ENCODE results near the gene TFAP2D.

TFAP2D gene

GRCh38 chr6:50720623-50721022 lies 7.3 kb downstream of the TFAP2D start:
- no peak for DNase-seq (ENCODE audit: low read depth)

DNA sequence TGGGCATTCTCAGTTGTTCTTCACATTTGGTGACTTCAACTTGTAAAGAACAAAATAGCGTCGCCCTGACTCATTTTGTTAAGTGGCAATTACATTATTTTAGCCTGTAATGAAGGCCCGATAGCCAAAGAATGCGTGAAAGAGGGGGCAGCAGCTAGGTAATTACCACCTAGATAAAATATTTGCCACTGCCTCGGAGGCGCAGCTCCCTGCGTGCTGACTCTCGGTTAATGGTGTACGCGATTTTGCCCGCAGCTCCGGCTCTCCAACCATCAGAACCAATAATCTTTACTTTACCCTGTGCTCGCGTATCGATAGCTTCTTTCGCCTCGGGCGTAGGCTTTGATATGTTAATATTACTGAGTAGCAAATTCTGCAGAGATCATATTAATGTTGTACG lies 8.7 kb downstream of the TFAP2D start:
- no peak for DNase-seq (ENCODE audit: low read depth)

DNA sequence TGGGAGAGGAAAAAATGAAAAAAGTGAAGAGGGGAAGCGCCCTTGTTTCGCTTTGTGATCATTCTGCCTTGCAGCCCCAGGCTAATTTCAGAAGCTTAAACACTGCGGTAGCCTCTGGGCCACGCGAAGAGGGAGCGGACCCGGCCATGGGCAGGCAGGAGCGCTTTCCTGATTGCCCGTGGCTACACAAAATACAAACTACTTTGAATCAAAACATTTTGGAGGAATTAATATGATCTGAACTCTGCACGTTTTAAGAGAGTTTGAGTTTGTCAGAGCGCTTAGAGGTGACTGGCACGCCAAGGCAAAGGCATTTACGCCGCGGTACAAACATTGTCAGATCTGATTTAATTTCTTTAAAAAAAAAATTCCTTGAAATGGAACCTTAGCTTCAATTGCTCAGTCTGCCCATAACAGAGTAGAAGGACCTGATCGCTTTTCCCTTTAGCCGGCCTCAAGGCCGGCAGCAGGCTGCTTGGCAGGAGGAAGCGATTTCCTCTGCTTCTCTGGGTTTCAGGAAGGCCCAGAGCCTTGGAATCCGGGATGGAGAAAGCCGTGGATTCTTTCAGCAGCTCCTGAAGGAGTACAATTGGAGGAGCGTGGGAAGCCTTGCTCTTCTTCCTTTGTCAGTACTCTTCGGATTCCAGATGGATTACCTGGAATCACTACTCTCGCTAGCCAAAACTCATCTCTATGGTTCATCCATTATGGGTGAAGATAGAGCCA lies 9.7 kb downstream of the TFAP2D start:
- no peak for DNase-seq (ENCODE audit: low read depth)

DNA sequence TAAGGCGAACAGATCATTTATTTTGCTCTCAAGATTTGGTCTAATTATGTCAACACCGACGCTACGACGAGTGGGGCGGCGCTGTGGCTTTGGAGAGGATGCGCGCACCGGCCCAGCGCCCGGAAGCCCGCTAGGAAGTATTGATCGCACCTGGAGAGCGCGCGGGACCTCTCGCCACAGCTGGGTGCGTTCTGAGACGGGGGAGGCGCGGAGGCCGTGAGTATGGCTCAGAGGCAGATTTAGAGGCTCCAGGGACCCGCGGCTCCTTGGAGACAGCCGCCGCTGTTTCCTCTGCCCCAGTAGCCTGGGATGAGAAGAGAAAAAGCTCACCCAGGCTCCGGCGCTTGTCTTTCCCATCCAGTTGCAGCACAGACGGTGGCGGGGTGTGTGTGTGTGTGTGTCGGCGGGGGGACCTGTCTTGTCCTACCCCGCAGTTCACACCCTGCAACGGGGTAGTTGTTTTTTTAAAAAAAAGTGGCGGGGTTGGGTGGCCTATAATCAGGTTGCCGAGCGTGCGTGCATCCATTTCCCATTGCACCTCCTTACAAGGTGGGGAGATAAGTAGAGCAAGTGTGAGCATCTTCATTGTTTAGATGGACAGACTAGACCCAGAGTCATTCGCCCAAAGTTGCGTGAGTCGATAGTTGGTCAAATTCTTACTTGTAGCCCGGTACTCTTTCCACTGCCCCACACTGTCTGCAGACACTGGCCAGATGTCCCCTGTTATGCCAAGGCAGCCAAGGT lies 11.2 kb downstream of the TFAP2D start:
- DNase-seq (ENCODE audit: low read depth), result no peak

DNA sequence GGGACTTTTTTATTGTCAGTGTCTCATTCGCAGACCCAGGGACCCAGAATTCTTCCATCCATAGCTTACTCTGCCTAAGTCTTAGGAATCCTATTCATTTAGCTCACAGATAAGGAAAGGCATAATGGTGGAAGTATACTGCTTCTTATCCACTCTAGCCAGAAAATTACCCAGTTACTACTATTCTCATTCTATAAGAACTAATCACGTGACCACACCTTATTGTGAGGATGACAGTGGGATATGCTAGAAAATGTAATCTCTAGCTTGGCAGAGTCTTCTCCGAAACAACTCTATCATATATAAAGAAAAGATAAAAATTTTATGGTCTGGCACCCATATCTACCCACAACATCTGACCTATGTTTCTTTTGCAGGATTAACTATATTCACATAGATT lies 21.2 kb downstream of the TFAP2D start:
- DNase-seq (ENCODE audit: low read depth), result no peak

DNA sequence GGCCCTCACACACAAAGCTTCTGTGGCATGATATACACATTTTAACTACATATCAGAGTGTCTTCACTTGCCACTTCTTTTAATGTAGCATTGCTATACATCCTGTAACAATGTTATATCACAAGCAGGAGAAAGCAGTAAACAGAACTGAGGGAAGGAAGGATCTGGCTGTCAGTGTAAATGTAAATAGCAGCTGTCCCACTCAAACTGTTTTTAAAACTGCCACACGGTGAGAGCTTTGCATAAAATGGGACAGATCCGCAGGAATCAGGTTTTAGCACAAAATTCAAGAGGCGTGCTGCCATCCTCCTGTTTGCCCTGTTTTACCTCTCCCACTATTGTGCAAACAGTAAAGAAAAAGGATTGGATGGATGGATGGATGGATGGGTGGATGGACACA lies 28.8 kb downstream of the TFAP2D start:
- no peak for DNase-seq (ENCODE audit: low read depth)

DNA sequence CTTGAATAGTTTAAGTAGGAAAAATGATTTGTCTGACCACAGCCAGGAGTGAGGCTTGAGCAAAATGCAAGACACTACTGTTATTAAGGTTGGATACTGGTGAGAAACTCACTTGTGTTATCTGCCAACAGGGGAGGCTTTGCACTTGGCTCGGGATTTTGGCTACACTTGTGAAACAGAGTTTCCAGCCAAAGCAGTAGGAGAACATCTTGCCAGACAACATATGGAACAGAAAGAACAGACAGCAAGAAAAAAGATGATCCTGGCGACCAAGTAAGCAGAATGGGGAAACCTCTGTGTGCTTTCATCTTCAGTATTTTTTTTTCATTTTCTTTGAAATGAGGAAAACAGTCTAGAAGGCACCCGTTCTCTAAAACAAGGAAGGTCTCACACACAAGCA lies 31.6 kb downstream of the TFAP2D start:
- no peak for DNase-seq (ENCODE audit: low read depth)

DNA sequence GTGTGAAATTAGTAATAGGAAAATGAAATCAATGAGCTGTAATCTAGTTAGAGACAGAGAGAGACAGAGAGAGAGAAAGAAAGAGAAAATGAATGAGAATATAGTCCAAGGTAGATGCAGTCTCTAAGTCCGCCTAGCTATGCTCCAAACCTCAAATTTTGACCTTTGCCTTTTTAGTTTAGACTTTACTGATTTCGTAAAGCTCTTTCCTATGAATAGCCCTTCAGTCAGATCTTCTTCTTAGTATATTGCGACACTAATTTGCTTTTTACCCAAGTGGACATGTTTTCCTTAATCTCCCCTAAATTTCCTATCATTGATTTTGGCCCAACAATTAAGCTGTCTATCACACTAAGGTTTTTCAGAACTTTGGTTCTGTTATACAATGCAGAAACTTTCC lies 49.5 kb downstream of the TFAP2D start:
- no peak for DNase-seq (ENCODE audit: low read depth)

DNA sequence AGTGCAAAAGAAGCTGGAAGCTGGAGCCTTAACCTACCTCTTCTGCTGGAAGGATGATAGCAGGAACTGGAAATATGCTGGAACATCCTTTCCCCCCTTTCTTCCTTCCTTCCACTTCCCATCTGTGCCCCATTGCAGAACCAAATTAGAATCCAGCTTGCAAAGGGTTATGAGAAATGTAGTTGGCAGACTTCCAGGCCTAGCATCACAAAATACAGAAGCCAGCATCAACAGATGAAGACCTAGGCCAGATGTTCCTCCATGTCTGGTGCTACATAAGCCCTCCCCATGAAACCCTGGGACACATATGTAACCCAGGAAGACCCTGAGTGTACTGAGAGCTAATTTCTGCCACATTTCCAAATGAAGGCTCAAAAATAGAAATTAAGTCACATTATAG lies 65.4 kb downstream of the TFAP2D start:
- DNase-seq (ENCODE audit: low read depth), result no peak

DNA sequence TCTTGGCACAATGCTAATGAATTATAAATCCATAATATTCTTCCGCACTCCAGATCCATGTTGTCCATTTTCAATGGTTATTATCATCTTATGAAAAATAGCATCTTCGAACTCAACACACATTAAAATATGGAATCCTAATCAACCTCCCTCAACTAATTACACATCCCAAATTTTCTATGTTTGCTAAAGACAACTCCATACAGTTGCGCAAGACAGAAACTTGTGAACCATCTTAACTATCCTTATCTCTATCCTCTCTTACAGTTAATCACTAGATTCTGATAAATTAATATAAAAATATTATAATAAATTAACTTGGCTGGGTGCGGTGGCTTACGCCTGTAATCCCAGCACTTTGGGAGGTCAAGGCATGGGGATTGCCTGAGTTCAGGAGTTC lies 67.1 kb downstream of the TFAP2D start:
- no peak for DNase-seq (ENCODE audit: low read depth)

GRCh38 chr6:50785921-50786320 lies 72.6 kb downstream of the TFAP2D start:
- DNase-seq (ENCODE audit: low read depth), result no peak

- peak; percentile 15 for DNase-seq (ENCODE audit: low read depth)
These were observed 78.7 kb downstream of the TFAP2D start for GRCh38 chr6:50791900-50792508.

GRCh38 chr6:50792771-50793170 lies 79.4 kb downstream of the TFAP2D start:
- DNase-seq (ENCODE audit: low read depth), result no peak

GRCh38 chr6:50795574-50795973 lies 82.2 kb downstream of the TFAP2D start:
- DNase-seq (ENCODE audit: low read depth), result no peak

GRCh38 chr6:50804283-50804682 lies 91.0 kb downstream of the TFAP2D start:
- no peak for DNase-seq (ENCODE audit: low read depth)

DNA sequence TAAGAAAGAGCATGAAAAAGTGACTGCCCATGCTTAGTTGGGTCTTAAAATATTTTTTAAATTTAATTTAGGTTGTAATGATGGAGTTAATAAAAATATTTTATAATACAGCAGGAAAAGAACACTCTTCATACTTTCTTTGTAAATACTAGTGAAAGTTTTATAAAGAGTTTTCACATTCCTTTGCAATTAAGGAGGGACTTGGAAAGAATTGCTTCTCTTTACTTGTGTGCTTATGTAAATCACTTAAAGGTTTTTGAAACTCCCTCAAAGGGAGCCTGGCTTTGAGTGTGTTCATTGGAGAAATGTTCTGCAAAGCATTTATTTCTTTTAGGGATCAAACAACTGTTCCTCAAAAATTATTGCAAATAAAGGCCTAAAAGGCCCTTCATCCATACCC lies 93.7 kb downstream of the TFAP2D start:
- DNase-seq (ENCODE audit: low read depth), result no peak

DNA sequence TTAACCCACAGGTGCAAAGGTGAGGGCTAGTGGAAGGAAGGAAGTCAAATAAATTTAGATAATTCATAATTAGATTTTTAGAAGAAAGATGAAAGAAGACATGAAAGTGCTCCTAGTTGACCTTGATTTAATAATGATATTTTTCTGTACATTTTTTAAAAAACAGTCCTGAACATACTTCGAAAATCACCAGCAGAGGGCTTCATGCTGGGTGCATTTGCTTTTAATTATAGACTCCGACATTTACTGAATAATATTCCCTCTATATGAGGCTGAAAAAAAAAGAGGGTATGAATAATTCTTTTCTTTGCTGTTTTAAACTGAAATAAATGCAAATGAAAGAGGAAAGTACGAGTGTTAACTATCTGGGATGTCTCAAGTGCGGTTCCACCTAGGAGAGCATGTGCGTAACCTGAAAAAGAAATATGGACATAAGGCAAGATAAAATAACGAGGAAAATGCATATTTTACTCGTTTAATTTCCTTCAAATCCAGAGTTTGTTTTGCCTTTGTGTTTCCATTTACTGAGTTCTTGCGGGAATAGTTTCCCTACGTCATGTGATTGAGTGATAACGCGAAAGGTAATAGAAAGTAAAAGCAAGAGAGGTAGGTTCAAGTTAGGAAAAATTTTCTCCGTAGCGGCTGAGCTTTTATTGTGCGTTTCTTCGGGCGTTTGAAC lies 102.2 kb downstream of the TFAP2D start:
- no peak for DNase-seq (ENCODE audit: low read depth)

DNA sequence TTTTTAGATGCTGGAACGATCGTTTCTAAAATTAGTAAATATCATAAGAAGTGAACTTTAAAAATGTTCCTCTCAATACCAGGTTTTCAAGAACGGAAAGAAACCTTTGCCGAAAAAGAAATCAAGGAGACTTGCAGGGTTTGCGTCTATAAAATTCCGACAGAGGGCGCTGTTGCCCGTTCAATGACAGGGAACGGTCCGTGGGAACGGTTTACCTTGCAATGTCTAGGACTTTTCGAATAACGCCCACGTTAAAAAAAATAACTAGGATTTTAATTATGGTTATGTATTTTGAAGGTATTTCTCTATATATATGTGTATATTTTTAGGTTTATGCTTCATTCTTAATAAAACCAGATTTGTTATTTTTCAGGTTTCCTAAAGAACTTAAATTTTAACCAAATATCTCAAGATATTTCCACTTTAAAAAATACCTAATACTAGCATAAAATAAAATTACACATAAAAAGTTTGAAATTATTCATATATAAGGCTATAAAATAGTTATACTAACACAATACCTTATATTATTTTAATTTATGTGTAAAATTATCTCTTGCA lies 102.9 kb downstream of the TFAP2D start:
- DNase-seq (ENCODE audit: low read depth), result no peak

- DNase-seq (ENCODE audit: low read depth), result no peak
These were observed 103.8 kb downstream of the TFAP2D start for GRCh38 chr6:50816947-50817645.

- DNase-seq (ENCODE audit: low read depth), result no peak
These were observed 104.3 kb downstream of the TFAP2D start for GRCh38 chr6:50817646-50817950.

- DNase-seq (ENCODE audit: low read depth), result no peak
These were observed 104.7 kb downstream of the TFAP2D start for GRCh38 chr6:50818020-50818419.

DNA sequence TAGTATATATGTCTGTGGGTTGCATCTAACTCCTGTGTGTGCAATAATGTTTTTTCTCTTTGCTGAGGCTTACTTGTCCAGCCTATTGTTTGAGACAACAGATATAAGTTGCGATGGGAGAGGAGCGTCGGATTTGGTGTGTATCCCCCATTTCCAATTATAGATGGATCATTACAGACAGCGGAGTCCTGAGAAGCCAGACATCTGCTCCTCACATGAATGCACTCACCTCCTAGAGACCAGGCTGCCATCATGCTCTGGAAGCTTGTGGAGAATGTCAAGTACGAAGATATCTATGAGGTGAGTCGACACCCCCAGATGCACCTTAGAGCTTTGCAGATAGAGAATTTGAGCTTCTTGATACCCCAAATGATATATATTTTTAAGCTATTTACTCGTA lies 105.3 kb downstream of the TFAP2D start, which contains the start of gene TFAP2B:
Gene TFAP2B, plus strand, starts transcription at position 199 of the 400 bp plus-strand sequence. Its CDS starts 21 bp downstream, at position 220.
- DNase-seq (ENCODE audit: low read depth), result no peak
